GM18526 (cell line): ENCODE measurements around the gene SYVN1.
A peak's percentile ranks its signal among the peaks of the same experiment; 100 is the strongest.

Experiments used
- POLR2A ChIP-seq: IDR thresholded peaks from 3 replicates; pipeline ENCODE4 v1.6.1; 2011; ENCODE audit not compliant: insufficient read length; ENCODE audit errors: extremely low read depth

Gene SYVN1

DNA sequence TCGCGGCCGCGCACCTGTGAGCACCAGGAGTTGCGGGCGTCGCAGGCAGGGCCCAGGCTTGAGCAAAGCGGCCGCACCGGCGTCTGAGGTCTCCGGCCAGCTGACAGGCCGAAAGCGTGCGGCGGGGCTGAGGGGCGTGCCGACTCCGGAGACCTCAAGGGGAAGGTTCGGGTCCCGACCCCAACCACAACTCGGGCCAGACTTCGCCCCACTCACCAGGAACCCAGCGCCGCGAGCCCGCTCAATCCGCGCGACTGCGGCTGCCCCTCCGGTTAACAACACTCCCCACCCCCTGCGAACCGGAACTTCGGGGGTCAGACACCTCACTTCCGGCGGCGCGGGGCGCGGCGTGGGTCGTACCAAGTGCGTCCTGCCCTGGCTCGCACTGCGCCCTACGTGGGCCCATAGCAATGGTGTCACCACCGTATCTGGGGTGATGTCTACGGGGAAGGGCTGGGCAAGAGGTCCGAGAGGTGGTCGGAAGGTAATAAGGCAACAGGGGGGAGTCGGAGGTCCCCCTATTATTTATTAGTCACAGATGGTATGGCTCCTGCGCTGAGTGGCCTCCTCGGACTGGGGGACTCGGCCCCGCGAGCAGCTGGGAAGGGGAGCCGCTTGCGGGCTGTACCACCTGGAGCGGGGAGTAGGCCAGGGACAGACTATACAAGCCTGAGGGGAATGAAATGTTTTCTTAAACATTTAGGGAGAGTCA, at the start of gene SYVN1:
Gene SYVN1 (minus strand): TSS at position 280 of the 712 bp plus-strand sequence. CDS start 918 bp downstream, outside the sequence.
- TF ChIP-seq POLR2A = peak; percentile 89

DNA sequence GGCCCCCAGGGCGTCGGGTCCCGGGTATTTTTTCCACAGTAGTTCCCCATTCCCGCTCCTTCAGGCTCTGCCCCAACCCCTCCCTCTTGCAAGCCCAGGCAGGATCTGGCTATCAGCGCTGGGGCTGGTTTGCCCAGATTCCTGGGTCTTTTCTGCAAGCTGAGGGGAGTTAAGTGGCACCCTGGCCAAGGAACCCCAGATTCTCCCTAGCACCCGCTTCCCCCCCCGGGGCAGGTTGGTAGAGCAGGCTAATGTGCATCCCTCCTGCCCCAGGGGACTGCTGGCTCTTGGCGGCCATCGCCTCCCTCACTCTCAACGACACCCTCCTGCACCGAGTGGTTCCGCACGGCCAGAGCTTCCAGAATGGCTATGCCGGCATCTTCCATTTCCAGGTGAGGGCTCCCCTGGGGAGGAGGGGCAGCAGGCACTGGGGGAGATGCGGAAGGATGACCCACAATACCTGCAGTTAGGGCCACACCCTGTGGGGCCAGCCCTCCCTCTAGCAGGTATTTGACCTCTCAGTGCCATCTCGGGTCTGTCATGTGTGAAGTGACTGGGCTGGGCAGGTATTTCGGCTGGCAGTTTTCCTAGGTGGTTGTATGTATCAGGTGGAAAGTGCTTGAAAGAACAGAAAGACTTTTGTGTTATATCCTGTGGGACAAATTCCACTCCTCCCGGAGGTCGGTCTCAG, 49.0 kb upstream of the SYVN1 start:
- TF ChIP-seq POLR2A = no peak

DNA sequence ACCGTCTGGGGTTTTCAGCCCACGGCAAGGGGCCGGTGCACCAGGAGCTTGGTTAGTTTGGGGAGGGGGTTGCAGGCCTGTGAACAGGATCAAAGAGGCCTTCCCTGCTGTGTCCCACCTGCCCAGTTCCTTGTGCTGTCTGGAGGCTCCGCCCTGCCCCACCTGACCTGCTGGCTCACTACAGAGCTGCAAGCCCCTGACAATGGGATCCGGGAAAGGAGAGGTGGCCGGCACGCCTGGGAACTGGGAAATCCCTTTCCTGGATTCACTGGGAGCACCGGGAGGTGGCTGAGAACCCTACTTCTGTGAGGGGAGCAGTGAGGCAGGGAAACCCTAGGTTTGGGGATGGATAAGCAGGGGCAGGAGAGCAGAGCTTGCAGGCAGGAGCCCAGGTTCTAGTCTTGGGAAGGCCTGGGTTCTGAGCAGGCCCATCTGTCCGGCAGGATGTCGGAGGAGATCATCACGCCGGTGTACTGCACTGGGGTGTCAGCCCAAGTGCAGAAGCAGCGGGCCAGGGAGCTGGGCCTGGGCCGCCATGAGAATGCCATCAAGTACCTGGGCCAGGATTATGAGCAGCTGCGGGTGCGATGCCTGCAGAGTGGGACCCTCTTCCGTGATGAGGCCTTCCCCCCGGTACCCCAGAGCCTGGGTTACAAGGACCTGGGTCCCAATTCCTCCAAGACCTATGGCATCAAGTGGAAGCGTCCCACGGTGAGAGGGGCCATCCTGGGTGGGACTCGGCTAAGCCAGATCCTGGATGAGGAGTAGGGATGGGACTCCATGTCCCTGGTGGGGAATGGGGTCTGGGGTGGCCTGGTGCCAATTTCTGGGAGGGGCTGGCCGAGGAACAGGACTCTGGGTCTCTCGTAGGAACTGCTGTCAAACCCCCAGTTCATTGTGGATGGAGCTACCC, 48.2 kb upstream of the SYVN1 start:
- peak; percentile 9 for TF ChIP-seq POLR2A

DNA sequence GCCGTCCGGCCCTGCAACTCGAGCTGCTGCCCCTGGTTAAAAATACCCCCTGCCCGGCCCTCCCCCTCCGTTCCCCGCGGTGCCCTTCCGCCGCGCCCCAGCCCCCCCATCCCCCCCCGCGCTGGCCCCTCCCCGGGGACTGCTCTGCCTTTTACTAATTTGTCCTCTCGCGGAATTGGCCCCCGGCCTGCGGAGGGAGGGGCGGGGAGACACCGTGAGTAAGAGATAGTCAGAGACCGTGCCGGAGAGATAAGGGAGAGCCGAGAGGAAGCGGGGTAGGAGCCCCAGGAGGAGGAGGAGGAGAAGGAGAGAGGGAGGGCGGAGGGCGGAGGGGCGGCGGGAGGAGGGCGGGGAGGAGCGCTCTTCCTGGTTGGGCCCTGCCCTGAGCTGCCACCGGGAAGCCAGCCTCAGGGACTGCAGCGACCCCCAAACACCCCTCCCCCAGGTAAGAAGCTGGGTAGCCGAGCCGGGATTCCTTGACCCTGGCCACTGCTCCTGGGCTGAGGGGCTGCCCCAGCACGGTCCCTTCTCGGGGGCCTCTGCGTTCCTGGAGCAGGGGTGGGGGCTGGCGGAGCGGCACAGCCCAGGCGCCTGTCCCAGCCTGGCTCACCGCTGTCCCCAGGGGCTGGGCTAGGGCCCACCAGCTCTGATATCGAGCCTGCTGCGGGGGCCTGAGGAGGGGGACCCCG, 47.4 kb upstream of the SYVN1 start, which contains the start of gene CAPN1:
Gene CAPN1 (plus strand): TSS at position 360 of the 689 bp plus-strand sequence. CDS start 774 bp downstream, outside the sequence.
- peak; percentile 29 for TF ChIP-seq POLR2A

DNA sequence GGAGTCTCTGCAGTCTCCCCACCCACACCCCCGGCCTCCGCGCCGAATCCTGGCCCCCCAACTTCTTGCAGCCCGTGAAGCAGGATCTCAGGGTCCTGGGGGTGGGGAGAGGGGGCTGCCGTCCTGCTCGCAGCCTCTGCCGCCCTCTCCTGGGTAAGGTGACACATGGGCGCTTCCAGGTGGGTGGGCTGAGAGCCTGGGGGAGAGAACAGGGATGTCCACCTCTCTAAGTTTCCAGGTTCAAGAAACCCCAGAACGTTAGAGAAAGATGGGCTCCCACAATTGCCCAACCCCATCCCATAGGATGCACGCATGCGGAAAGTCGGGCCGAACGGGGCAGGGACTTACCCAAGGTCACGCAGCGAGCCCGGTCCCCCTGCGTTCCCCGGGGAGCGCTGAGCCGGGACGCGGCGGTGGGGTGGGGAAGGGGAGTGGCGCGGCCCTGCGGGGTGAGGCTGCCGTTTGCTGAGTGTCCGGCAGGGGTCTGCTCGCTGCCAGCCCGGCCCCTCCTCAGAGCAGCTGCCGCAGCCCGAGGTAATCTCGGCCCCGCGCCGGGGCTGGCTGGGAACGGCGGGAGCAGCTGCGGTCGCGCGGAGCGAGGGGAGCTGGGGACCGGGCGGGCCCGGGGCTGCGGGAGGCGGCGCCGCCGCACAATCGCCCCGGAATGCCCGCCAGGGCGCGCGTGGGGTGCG, 46.7 kb upstream of the SYVN1 start:
- no peak for TF ChIP-seq POLR2A

DNA sequence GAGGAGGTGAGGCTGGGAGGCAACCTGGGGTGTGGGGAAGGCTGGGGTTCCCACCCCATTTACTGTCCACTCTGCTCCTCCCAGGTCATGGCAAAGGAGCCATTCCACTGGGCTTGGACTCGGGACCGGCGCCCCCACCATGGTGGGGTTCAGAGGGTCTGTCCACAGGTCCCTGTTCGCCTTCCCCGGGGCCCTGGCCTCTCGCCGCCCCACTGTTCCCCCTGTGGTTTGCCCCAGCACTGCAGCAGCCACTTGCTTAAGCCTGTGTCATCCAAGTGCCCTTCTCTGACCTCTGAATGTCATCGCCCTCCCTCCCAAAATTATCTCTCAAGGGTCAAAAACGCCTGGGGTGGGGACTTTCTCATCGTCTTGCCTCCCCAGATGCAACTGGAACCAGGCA, 38.3 kb upstream of the SYVN1 start:
- no peak for TF ChIP-seq POLR2A

DNA sequence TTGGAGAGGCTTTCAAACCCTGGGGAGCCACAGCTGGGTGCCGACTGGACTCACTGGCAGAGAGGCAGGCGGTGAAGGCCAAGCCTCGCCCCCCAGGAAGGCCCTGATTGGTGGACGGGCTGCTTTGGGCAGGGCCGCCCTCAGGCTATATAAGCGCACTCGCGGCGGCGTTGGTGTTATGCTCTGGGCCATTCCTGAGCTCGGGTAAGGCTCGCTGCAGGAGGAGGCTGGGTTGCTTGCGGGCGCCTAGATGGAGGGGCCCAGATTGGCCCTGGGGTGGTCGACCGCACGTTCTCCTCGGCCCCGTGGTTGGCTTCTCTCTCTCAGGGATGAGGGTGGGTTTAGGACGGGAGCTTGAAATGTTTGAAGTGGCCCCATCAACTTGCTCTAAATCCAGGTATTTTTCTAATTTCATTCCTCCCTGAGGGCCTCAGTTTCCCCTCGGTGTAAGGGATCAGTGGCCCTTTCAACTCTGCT, 35.8 kb upstream of the SYVN1 start, which contains the start of gene SPDYC:
Gene SPDYC (plus strand): TSS at position 176 of the 477 bp plus-strand sequence. CDS start 1,125 bp downstream, outside the sequence.
- TF ChIP-seq POLR2A = no peak

DNA sequence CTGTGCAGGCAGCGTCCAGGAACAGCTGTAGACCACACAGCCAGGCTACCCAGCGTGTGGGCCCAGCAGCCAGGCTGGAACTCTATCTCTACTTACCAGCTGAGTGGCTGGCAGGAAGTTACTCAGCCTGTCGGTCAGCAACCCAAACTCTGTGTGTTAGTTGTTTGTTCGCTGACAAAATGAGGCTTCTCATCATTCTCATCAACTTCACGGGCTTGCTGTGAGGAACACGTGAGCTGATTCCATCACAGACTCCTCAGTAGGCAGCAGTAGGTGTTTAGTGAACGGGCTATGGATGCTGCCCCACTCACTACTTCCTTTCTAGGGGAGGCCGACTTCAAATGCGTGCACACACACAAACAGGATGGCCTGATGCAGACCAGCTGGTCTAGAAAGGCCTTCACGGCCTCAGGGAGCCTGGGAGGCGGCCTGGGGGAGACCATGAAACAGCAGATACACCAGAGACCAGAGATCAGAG, 34.9 kb upstream of the SYVN1 start:
- TF ChIP-seq POLR2A = no peak

DNA sequence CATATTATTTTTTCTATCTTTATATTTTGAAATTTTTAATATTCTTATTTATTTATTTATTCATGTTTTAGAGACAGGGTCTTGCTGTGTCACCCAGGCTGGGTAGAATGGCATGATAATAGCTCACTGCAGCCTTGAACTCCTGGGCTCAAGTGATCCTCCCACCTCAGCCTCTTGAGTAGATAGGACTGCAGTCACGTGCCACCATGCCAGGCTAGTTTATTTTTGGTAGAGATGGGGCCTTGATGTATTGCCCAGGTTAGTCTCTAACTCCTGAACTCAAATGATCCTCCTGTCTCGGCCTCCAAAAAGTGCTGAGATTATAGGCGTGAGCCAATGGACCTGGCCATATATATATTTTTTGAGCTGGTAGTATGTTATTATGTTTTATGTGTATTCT, 33.3 kb upstream of the SYVN1 start:
- TF ChIP-seq POLR2A = no peak

DNA sequence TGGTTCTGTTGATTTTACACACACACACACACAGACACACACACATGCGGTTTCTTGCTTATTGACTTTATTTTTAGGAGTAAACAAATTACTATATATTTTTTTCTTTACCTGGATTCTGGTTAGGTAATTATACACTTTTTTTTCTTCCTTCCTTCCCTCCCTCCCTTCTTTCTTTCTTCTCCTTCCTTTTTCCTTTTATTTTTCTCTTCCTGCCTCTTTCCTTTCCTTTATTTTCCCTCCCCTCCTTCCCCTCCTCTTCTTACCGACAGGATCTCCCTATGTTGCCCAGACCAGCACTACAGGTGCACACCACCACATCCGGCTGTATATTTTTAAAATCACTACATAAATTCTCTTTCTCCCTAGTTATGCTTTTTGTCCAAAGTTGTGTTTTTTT, 32.6 kb upstream of the SYVN1 start:
- TF ChIP-seq POLR2A = no peak

DNA sequence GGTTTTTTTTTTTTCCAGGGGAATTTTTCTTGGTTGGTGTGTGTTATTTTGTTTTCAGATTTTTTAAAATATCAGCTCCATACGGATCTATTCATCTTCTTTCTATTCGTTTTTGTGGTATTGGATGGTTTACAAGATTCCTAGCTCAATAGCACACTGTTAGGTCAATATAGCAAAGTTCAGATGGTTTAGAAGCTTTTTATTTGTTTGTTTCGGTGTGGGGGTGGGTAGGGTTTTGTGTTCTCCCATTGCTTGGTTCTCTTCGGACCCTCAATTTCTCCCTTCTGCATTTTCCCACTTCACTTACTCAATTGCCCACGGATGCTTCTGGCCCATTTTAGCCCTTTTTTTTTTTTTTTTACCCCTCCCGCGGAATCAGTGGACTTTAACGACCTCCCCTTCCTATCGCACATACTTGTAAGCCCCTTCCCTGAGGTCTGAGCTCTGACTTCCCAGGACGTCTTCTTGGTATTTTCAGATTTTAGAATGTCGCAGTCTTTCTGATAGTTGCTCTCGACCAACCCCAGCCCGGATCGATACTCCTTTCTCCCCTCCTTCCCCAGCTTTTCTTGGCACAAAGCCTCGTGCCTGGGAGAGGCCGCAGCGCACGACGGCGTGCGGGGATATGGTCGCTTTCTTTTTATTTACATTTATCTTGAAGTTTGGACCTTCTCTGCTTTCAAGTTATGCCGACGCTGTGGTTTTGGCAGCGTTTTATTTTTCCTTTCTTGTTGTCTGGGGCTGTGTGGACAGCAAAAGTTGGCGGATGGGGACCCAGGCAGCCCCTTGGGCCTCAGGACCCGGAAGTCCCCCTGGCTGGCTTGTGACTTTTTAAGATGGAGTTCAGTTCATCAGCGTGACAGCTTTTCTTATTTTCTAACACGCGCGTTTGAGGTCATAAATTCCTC, 31.3 kb upstream of the SYVN1 start:
- no peak for TF ChIP-seq POLR2A

DNA sequence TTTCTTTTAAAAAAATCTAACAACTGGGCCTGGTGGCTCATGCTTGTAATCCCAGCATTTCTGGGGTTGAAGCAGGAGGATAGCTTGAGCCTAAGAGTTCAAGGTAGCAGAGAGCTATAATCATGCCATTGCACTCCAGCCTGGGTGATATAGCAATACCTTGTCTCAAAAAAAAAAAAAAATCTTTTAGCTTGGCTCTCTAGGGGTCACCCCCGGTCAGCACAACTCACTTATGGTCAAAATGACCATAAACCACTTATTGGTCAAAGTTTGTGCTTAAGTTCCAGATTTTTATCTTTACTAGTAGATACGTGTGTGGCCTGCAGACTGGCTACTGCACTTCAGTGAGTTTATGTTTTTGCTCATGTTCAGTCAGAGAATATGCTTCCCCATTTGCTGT, 29.4 kb upstream of the SYVN1 start:
- no peak for TF ChIP-seq POLR2A

DNA sequence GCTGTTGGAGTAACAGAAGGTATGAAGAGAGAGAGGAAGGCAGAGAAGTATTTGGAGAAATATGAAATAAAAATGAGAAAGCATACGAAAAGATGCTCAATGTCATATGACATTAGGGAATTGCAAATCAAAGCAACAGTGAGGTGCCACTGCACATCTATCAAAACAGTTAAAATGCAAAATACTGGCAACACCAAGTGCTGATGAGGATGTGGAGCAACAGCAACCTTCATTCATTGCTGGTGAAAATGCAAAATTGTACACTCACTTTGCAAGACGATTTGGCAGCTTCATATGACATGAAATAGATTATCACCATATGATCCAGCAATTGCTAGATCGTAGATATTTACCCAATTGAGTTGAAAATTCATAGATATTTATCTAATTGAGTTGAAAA, 26.3 kb upstream of the SYVN1 start:
- TF ChIP-seq POLR2A = no peak
